ENCODE measurements around the gene COTL1. TPM values are rescaled to one million over a fixed set of nuclear protein-coding genes. Genes with fewer than 3 reads are reported as not detected.

The COTL1 gene
- total RNA-seq, 4 donors from 2014 or later, result 29.9 to 84.9 (median 52.6) TPM

GRCh38 chr16:84557059-84557458 is 60.8 kb downstream of the COTL1 start:
- 47 to 48% methylated on average over 6 of the region's 6 CpGs for WGBS, 2 donors

GRCh38 chr16:84555418-84556196 is 62.3 kb downstream of the COTL1 start:
- no peaks in the 10 kb centered on the region for H3K4me1 ChIP-seq
- no peaks in the 10 kb centered on the region for H3K36me3 ChIP-seq
- no peak for TF ChIP-seq EP300 (IDR thresholded peaks at IDR 0.05)
- TF ChIP-seq POLR2A (IDR thresholded peaks at IDR 0.05), result no peak
- TF ChIP-seq CTCF (IDR thresholded peaks at IDR 0.05), result no peak
- no peaks in the 10 kb centered on the region for H3K27me3 ChIP-seq
- H3K27ac ChIP-seq, result no peak overlapping the region
- no peak overlapping the region for H3K4me3 ChIP-seq
- 62 to 66% methylated on average over 19 of the region's 19 CpGs for WGBS, 2 donors
- H3K9me3 ChIP-seq, result no peaks in the 10 kb centered on the region
- DNase-seq (ENCODE audit: low spot score in 2 of 2), result no peak

More at GRCh38 chr16:84557059-84557458, 60.8 kb downstream of the COTL1 start:
- Histone ChIP-seq H3K9me3 (no peaks in the 10 kb centered on the region), H3K27ac (no peak overlapping the region), H3K4me1 (no peaks in the 10 kb centered on the region), H3K4me3 (no peak overlapping the region), H3K36me3 (peaks cover 0 to 8% (median 0%) of the 10 kb centered on the region in 3 donors), H3K27me3 (no peaks in the 10 kb centered on the region)
- TF ChIP-seq POLR2A (IDR thresholded peaks at IDR 0.05) (no peak), EP300 (IDR thresholded peaks at IDR 0.05) (no peak), CTCF (IDR thresholded peaks at IDR 0.05) (no peak)
- DNase-seq (ENCODE audit: low spot score in 2 of 2), result no peak

DNA sequence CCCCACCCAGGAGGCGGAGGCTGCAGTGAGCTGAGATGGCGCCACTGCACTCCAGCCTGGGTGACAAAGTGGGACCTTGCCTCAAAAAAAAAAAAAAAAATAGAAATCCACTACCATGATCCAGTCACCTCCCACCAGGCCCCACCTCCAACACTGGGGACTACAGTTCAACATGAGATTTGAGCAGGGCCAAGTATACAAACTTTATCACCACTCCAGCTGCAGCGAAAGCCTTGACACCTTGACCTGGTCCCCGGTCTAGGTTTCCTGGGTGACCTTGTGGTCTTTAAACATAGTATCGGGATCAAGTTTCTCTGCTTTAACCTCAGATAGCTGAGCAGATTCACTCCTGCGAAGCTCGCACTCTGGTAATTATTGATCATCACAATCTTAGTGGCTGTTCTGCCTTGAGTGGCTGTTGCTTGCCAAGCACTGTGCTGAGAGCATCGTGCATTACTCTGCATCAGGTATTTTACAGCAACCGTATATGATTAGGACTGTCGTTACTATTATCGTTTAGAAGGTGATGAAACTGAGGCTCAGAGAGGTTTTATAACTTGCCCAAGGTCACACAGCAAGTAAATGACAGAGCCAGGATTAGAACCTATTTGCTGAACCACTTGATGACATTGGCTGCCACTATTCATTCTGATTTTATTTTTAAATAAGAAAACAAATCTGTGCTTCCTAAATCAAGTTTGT is 63.1 kb downstream of the COTL1 start:
- Histone ChIP-seq H3K36me3 (no peaks in the 10 kb centered on the region), H3K27me3 (no peaks in the 10 kb centered on the region), H3K27ac (no peak overlapping the region), H3K9me3 (no peaks in the 10 kb centered on the region), H3K4me1 (no peaks in the 10 kb centered on the region), H3K4me3 (no peak overlapping the region)
- no peak for TF ChIP-seq EP300 (IDR thresholded peaks at IDR 0.05)
- TF ChIP-seq POLR2A (IDR thresholded peaks at IDR 0.05), result no peak
- TF ChIP-seq CTCF (IDR thresholded peaks at IDR 0.05), result no peak
- WGBS, 2 donors, result 81 to 86% methylated on average over 11 of the region's 11 CpGs
- no peak for DNase-seq (ENCODE audit: low spot score in 2 of 2)

DNA sequence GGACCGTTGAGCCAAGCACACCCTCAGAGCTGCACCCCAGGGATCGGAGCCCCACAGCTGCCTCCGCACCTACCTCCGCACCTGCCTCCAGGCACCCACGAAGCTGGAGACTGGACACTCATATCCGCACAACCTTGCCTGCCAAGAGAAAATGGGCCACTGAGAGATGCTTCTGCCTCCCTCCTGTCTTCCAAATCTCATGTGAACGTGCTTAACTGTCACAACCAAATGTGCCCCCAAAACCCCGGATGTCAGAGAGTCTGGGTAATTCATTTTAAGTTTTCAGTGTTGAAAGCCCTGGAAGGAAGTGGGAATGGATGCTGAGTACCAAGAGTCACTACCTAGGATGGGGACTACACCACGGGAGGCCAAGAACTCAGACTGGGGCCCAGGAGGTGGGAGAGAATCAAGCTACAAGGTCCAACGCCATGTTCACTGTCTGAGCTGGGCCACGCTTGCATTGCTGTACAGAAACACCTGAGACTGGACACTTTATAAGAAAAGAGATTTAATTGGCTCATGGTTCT is 63.9 kb downstream of the COTL1 start:
- TF ChIP-seq POLR2A (IDR thresholded peaks at IDR 0.05) (no peak), CTCF (IDR thresholded peaks at IDR 0.05) (no peak), EP300 (IDR thresholded peaks at IDR 0.05) (no peak)
- WGBS, 2 donors, result 81 to 92% methylated on average over 11 of the region's 11 CpGs
- H3K27me3 ChIP-seq, result no peaks in the 10 kb centered on the region
- no peak for DNase-seq (ENCODE audit: low spot score in 2 of 2)
- no peaks in the 10 kb centered on the region for H3K36me3 ChIP-seq
- no peaks in the 10 kb centered on the region for H3K4me1 ChIP-seq
- H3K9me3 ChIP-seq, result no peaks in the 10 kb centered on the region
- H3K4me3 ChIP-seq, result no peak overlapping the region
- H3K27ac ChIP-seq, result no peak overlapping the region

DNA sequence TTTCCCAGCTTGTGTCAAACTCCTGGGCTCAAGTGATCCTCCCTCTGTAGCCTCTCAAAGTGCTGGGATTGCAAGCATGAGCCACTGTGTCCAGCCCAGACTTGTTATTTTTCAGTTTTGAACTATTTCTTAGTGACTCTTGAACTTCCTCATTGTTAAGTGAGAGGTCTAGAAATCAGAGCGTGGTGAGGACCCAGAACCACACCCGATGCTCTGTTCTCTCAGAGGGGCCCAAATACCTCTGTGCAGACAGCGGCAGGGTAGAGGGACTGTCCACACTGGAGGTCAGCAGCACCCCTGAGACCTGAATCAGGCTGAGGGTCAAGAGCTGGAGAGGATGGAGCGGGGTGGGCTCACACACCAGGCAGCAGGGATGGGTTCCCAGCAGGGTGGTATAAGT is 65.7 kb downstream of the COTL1 start:
- no peak for DNase-seq (ENCODE audit: low spot score in 2 of 2)
- Histone ChIP-seq H3K9me3 (no peaks in the 10 kb centered on the region), H3K36me3 (no peaks in the 10 kb centered on the region), H3K4me1 (no peaks in the 10 kb centered on the region), H3K27ac (no peak overlapping the region), H3K4me3 (no peak overlapping the region), H3K27me3 (no peaks in the 10 kb centered on the region)
- TF ChIP-seq EP300 (IDR thresholded peaks at IDR 0.05), result no peak
- TF ChIP-seq POLR2A (IDR thresholded peaks at IDR 0.05), result no peak
- no peak for TF ChIP-seq CTCF (IDR thresholded peaks at IDR 0.05)
- 69 to 74% methylated on average over 4 of the region's 4 CpGs for WGBS, 2 donors
